ENCODE measurements around the gene TNFRSF13B. TPM values are rescaled to one million over a fixed set of nuclear protein-coding genes. Genes with fewer than 3 reads are reported as not detected.

TNFRSF13B gene
- total and polyA plus RNA-seq, 2 donors (not counting 3 experiments of a cell fraction or from before 2014, with no cell fraction given) = not detected

GRCh38 chr17:16938031-16938430 is 33.9 kb downstream of the TNFRSF13B start:
- CTCF ChIA-PET = interaction anchor here (1.1 kb wide), 1 partner anchor 54 kb away, joined by 4 read pairs; no protein-coding TSS in a partner anchor
- FAIRE-seq (no peak), DNase-seq (ENCODE audit: low read depth, low spot score) (no peak)
- POLR2A ChIA-PET = no interaction called here
- H3K27ac ChIP-seq (ENCODE audit: insufficient read depth, low read depth, low read length) = no peak overlapping the region
- H4K20me1 ChIP-seq (replicated peaks; ENCODE audit: control insufficient read depth, extremely low read depth, insufficient read depth, low read length) = no peaks in the 10 kb centered on the region
- no peaks in the 10 kb centered on the region for H3K4me1 ChIP-seq (ENCODE audit: control insufficient read depth, extremely low read depth, insufficient read depth, low read length)
- no TSS peak for BruUV-seq (replicated peaks)
- no peak overlapping the region for H3K4me3 ChIP-seq (replicated peaks in 1 of 3; ENCODE audit: insufficient read depth in 1 of 3, low read depth in 1 of 3, low read length in 3 of 3)
- no peak overlapping the region for H3K4me2 ChIP-seq (ENCODE audit: insufficient read depth, low read length)
- H3K9me3 ChIP-seq (replicated peaks; ENCODE audit: control insufficient read depth, insufficient read depth, low read length) = no peaks in the 10 kb centered on the region
- H2AFZ ChIP-seq (ENCODE audit: low read depth, low read length) = no peak overlapping the region
- TF ChIP-seq, protein P1, sequence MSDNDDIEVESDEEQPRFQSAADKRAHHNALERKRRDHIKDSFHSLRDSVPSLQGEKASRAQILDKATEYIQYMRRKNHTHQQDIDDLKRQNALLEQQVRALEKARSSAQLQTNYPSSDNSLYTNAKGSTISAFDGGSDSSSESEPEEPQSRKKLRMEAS (IDR thresholded peaks at IDR 0.05; ENCODE audit: insufficient read depth, insufficient read length) = no peak
- TF ChIP-seq JUN (IDR thresholded peaks at IDR 0.05; ENCODE audit: borderline replicate concordance, insufficient read depth, insufficient read length, low read depth) (no peak), POLR2AphosphoS5 (IDR thresholded peaks at IDR 0.05; ENCODE audit: insufficient read depth, low read depth, low read length) (no peak), POLR2A (IDR thresholded peaks at IDR 0.05; ENCODE audit: low read depth, low read length) (no peak), GATA2 (IDR thresholded peaks at IDR 0.05; ENCODE audit: insufficient read depth, insufficient read length, low read depth, low read length) (no peak), FOS (IDR thresholded peaks at IDR 0.05; ENCODE audit: borderline replicate concordance, insufficient read depth, low read length) (no peak), MYC (IDR thresholded peaks at IDR 0.05; ENCODE audit: low read depth, low read length) (no peak), EZH2 (IDR thresholded peaks at IDR 0.05; ENCODE audit: borderline replicate concordance, low read depth, low read length, severe bottlenecking) (no peak)
- TF ChIP-seq, protein P2, sequence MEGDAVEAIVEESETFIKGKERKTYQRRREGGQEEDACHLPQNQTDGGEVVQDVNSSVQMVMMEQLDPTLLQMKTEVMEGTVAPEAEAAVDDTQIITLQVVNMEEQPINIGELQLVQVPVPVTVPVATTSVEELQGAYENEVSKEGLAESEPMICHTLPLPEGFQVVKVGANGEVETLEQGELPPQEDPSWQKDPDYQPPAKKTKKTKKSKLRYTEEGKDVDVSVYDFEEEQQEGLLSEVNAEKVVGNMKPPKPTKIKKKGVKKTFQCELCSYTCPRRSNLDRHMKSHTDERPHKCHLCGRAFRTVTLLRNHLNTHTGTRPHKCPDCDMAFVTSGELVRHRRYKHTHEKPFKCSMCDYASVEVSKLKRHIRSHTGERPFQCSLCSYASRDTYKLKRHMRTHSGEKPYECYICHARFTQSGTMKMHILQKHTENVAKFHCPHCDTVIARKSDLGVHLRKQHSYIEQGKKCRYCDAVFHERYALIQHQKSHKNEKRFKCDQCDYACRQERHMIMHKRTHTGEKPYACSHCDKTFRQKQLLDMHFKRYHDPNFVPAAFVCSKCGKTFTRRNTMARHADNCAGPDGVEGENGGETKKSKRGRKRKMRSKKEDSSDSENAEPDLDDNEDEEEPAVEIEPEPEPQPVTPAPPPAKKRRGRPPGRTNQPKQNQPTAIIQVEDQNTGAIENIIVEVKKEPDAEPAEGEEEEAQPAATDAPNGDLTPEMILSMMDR (IDR thresholded peaks at IDR 0.05; ENCODE audit: extremely low read depth in 1 of 2, insufficient read depth in 1 of 2, low read depth in 1 of 2, low read length in 2 of 2) = no peak
- peaks cover 0 to 3% of the 10 kb centered on the region in 2 experiments for H3K27me3 ChIP-seq (ENCODE audit: control insufficient read depth in 2 of 2, insufficient read depth in 2 of 2, low read length in 2 of 2)
- dilution Hi-C loops (cut with MboI; ENCODE audit: extremely low pct_ligation_motif_present, low sequenced_read_pairs) (no loop called here), intact Hi-C loops (cut with micrococcal nuclease) (no loop called here)
- H3K79me2 ChIP-seq (ENCODE audit: control insufficient read depth, insufficient read depth, low read length) = no peaks in the 10 kb centered on the region
- H3K9me1 ChIP-seq (replicated peaks; ENCODE audit: control insufficient read depth, extremely low read depth, insufficient read depth, low read length) = no peaks in the 10 kb centered on the region
- no peaks in the 10 kb centered on the region for H3K36me3 ChIP-seq (ENCODE audit: control insufficient read depth in 2 of 2, extremely low read depth in 1 of 2, insufficient read depth in 2 of 2, low read length in 2 of 2)
- no peak overlapping the region for H3K9ac ChIP-seq (replicated peaks; ENCODE audit: extremely low read depth, insufficient read depth, low read length)
